GM18519 (cell line): Measurements from ENCODE around the gene ARL15.

Source experiments
- ATAC-seq: cut with Tn5 transposase; IDR thresholded peaks from one replicate; pipeline ENCODE4 v1.9.1; 2021; ENCODE audit warnings: mild to moderate bottlenecking, moderate library complexity; ENCODE audit not compliant: unreplicated experiment, low FRiP score

ARL15 gene

DNA sequence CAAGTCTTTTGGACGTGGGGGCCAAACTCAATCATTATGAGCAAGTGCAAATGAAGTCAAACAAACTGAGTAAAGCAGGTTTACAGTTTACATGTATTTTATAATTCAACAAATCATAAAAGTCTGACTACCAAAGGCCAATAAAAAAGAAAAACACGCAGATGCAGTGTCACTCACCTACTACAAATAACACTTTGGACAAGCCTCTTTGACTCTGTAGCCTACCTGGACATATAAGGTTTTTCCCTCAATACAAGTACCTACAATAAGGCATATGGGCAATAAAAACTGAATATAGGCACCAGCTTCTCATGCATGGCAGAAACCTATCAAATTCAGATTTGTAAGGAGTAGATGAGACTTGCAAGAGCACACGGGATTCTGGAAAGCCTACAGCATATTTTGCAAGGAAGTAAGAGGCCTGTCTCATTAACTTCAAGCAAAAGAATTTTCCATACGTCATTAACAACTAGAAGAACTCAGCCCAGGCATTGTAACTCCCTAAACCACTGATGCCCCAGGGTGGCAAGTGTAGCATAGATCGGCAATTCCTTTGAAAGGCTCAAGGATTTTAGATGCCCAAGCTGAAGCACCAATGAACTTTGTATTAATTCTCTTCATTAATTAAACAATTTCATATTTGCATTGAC, 21.7 kb downstream of the ARL15 start:
- no peak for ATAC-seq

DNA sequence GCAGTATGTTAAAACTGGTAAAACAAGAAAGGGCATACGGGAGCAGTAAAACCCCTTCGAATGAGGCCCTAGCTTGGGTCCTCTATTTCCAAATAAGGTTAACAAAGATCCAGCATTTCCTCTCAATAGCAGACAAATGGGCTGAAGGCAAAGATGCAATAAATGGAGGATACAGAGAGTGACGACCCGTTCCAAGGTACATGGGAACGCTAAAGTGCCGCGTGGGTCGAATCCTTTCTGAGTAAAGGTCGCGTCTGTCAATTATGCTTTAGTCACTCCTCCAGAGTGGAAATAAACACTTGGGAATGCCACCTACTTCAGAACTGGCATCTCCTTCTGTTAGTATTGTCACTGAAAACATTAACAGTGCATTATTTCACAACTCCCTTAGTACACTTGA, 24.7 kb downstream of the ARL15 start:
- no peak for ATAC-seq

DNA sequence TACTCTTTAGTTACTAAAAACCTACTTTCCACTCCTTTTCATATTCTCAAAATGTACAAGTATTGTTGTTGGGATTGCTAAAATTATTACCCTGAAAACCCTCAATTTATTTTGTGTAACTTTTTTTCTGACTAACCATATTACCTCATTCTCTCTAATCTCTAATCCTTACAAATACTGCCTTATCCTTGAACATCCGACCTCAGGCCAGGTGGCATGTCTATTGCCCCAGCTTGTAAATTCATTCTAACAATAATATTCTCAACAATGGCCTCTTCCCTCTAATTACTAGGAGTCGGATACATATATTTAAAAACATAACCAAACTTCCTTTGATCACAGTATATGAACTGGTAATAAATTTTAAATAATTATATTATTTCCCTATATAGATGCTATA, 25.8 kb downstream of the ARL15 start:
- ATAC-seq, result no peak

DNA sequence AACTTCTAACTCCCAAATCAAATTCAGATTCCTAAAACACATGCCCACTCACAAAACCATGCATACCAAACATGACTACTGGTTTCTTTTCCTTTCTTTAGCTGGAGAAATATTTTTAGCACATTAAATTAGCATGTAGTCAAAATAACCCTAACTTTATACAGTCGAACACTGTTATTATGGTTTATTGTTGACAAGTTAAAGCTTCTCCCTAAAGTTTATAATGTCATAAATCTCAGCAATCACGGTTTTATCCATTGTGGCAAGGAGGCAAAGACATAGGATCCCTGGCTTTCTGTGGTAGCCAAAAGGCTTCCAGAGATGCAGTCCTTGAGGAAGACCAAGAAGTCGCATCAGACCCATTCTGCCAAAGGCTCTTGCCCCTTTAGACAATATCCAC, 27.5 kb downstream of the ARL15 start:
- no peak for ATAC-seq

DNA sequence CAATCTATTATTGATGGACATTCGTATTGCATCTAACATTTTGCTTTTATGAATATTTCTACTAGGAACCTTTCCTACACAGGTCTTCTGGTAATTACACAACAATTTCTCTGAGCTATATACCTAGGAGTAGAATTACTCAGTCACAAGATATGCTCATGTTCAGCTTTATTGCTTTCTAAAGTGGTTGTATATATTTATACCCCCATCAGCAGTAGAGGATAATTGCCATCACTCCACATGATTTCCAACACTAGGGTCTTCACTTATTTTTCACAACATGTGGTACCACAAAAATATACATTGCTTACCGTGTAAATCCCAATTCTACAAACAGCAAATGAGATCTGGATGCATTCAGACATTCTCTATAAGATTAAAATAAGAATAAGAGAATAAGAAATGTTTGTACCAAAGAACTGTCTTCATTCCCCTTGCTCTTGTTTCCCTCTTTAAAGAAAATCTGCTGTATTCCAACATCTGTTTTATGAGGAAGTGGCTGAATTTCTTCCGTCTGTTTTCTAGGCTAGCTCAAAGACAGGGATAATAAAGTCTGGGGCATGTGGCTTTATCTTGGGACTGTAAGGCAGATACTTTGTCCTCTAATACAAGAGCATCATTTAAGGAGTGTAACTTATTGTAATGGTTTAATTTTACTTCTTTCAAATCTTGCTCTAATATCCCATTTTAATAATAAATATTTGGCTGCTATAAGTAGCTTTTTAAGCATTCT, 28.2 kb downstream of the ARL15 start:
- ATAC-seq, result no peak

DNA sequence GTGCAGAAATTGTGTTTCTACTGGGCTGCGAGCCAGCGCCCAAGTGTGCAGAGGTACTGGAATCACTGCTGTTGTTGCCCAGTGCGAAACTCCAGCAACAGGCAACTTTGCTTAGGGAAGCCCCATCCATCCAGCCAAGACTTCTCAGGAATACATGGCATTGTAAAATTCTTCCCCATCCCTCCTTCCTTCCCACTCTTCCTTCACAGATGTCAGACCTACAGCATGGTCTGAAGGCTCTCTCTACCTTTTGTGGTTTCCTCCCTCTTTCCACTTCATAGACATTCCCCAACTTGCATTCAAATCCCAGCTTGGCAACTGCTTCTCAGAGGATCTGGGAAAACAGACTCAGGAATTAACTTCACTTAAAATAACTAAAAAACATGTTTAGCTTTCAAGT, 30.4 kb downstream of the ARL15 start:
- ATAC-seq, result no peak

DNA sequence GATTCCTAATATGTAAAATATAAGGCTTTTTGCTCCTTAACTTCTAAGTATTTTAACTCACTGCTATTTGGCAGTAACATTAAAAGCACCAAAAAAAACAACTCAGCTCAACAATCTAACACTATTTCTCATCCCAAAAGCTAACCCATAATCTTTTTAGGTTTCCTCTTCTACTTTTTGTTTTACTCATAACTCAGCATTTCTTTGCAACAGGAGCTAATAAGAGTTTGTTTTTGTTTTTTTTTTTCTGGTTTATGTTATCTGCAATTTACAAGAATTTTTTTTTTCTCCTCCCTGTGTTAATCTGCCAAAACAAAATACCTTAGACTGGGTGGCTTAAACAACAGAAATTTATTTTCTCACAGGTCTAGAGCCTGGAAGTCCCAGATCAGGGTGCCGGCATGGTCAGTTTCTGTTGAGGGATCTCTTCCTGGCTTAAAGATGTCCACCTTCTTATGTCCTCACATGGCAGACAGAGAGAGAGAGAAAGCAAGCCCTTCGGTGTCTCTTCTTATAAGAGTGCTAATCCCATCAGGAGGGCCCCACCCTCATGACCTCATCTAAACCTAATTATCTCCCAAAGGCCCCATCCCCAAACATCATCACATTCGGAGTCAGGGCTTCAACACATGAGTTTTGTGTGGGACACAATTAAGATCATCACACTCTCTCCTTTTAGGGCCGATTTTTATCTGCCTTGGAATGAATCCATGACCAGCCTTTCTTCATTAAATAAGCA, 31.2 kb downstream of the ARL15 start:
- no peak for ATAC-seq

DNA sequence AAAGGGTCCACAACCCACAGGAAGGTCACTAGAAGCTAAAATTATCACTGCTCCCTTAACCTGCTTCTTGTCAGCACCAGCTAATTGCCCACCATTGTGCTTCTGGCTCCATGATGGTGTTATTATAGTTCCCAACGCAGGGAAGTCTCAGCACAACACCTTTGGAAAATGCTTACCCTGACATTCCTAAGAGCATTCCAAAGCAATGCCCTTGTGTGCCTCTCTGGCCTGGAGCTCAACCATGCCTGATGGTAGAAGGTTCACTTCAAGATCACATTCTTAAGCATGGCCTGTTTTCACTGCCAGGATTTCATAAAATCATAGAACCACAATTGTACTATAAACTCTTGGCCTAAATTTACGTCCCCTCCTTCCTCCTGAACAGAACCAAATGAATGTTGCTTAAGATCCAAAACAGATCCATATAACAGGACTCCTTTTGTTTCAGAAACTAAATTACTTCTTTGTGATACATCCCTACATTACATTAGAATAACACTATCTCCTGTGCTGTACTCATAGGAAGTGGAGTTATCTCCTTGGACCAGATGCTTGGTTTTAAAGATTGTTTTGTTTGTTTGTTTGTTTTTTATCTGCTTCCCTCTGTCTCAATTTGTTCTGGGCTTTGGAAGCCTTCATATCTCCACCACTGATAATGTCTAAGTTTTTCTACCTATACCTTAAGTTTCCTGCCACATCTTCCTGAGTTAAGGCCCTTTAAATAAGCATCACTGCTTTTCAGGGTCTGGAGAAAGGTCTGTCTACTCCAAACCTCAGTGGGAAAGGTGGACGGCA, 32.1 kb downstream of the ARL15 start:
- ATAC-seq, result no peak

DNA sequence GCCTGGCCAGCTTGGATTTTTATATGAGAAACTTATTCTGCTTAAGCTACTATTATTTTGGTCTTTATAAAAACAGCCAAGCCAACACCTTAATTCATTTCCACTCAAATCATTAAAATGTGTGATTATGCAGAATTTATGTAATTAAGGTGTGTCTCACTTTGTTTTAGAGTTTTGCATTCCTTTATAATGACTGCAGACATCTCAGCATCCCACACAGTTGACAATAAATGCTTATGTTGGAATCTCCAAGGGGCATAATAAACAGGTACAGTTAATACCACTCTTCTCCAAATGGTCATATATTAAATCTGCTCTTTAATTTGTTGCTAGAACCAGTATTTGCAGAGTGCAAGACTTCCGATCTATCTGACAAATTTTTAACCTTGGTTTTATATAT, 34.3 kb downstream of the ARL15 start:
- no peak for ATAC-seq

DNA sequence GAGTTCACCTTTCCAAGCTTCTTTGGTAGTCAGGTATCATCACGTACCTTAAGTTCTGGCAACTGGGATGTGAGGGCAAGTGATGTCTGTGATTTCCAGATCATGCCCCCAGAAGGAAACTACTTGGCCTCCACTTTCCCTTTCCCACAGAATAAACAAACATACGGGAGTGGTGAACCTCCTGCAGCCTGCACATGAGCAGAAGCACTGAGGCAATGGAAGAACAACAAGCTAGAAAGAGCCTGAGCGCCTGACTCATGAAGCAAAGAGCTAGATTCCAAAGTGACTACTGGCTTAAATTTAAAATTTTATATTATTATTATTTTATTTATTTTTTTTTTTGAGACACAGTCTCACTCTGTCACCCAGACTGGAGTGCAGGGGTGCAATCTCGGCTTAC, 35.0 kb downstream of the ARL15 start:
- no peak for ATAC-seq

DNA sequence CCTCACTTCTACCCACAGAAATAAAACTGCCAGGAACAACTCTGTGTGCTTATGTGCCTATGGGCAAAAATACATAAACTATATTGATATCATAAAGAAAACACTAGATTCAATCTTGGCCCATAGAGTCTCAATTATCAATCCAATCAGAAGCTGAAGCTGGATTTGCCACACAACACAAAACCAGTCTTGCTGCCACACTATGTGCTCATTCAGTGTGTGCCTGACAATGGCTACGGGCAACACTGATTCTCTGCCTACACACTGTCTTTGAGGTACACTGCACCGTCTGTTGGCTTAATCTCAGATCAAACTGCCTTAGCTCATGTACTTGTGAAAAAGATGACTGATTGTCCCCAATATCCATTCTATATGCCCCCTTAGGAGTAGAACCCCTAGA, 35.4 kb downstream of the ARL15 start:
- no peak for ATAC-seq

DNA sequence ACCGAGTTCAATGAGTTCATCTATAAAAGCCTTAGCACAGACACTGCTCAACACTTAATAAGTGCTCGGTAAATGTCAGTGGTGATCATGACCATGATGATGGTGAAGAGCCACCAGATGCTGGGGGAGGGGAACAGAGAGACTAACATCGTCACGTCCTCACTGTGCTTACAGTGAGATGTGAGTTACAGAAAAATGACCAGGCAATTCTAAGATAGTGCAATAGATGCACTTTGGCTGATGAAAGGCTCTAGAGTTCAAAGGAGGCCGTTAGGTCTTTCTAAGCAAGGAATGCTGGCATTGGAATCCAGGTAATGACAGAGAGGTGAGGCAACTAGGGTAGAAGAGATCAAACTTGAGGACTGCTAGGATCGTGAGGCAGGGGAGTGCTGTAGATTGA, 36.7 kb downstream of the ARL15 start:
- ATAC-seq, result no peak

DNA sequence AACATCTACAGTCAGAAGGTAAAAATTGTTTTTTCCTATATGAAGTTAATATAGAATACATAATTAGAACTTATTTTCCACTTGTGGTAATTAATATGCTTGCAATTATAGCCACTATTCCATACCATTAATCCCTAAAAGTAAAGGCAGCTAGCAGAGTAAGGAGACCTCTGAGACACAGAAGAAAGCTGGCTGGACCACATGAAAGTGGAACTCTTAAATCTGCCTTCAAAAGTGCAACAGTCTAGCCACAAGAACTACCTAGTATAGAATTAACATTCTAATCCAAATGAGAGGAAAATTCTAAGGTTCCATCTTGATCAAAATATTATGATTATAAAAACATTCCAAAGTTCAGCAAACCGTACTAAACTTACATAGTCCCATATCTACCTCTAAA, 37.6 kb downstream of the ARL15 start:
- ATAC-seq, result no peak

DNA sequence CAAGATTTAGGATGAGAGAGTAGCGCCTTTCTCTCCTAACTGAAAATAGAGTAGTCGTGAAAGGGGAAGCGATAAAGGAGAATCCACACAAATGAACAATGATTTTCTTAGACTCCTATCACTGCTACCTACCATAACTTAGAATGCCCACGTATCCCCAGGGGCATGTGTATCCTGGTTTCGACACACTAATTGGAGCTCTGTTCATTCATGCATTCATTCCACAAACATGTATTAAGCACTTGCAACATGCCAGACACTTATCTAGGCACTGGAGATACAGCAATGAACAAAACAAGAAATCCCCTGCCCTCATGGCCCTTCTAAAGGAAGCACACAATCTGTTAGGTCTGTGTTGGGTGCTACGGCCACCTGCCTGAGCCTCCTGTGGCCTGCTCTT, 40.0 kb downstream of the ARL15 start:
- ATAC-seq, result no peak

DNA sequence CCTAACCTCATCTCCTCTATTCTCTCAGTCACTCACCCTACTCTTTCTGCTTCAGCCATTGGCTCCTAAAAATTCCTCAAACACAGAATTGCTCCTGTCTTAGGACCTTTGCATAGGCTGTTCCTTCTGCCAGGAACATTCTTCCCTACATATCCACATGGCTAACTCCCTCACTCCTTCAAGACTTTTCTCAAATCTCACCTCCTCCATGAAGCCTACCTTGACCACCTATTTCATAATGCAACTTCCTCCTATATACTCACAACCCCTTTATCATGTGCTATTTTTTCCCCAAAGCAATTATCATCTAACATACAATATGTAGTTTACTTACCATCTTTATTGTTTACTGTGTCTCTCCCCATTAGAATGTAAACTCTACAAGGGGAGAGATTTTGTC, 45.8 kb downstream of the ARL15 start:
- no peak for ATAC-seq

DNA sequence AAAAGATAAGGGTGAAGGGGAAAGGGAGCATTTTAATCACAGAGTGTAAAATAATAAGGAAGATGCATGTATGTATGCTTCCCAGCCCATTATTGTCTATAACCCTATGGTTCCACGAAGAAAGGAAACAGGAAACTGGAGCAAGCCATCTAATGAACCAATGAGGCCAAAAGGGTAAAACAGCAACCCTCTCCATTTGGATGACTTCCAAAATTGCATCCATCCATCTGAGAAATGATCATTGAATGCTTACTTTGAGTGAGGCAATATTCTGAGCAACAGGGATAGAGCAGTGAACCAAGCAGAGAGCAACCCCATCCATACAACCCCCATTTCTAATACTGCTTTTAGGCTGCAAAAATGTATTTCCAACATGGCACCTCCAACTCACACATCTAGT, 46.9 kb downstream of the ARL15 start:
- ATAC-seq, result no peak

DNA sequence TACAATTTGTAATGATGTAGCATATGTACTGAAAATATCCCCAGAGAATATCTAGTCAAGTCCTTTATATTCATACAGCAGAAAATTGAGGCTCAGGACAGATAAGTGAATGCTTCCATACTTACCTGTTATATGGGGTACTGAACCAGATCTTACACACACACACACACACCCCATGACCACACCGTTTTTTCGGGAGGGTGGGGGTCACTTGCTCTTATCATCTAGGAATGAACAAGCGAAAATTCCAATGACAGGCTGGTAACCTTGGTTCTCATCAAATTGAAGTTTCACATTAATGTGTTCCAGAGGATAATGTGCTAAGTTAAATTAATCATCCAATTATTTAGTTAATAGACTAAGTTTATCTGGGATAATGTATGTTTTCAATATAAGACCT, 48.8 kb downstream of the ARL15 start:
- no peak for ATAC-seq

DNA sequence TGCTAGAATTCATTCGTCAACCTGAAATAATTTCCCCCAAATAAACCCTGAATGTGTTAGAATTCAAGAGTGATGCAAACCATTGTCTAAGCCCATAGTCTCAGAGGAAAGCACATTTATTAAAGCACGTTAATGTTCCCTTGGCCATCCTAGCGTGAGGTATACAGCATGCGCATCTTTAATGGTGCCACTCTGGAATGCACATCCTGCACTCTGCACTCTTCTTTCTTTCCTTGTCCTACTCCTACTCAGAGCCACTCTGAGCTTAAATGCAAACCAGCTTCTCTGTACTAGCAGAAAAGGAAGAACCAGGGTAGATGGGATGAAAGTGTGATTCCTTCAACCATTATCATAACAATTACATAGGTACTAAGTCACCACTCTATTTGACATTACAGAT, 50.4 kb downstream of the ARL15 start:
- no peak for ATAC-seq

DNA sequence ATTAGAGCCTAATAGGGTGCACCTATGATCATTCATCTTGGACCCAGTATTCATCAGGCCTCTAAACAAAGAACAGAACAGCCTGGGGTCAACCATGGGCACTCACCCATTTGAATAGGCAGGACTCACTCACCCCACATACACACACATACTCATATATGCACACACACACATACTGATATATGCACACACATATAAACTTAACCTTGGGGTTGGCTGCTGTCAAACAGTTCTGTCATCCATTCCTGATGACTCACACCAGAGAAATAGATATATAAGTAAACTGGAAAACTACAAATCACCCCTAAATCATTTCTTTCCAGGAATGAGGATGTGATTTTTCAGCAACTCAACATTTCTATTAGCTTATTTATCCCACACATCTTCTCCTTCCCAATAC, 51.3 kb downstream of the ARL15 start:
- ATAC-seq, result no peak

DNA sequence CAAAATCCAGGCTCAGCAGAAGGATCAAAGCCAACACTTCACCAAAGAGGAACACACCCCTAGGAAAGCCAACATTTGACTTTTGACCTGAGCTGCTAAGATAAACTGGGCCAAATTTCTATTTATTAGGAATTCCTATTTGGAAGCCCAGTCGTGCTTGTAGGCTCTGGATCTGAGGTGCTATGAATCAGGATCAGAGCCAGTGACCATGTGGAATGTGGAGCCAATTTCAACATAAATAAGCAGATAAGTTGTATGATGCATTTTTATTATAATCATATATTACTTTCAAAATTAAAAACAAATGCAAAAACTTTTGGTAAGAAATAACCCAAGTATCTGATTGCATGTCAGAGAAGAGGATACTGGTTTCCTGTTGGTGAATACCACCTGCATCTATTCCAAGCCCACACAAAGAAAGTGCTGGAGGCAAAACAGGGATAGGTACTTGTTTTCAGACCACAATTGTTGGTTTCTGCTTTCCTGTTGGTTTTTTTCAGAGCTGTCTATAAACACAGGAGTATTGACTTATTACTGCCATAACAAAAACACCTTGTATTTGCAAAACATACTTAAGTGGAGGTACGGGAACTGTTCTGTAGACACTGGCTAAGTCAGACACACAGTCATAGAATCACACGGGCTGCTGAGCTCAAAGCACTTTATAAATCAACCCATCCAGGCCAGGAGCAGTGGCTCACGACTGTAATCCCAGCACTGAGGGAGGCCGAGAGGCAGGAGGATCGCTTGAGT, 52.8 kb downstream of the ARL15 start:
- ATAC-seq, result no peak
